ENCODE data around the gene M6PR. TPM values are rescaled to one million over a fixed set of nuclear protein-coding genes. Genes with fewer than 3 reads are reported as not detected.
"Not testable (repeated sequence)": the region's sequence is repeated elsewhere in the genome, so short reads cannot be mapped to it uniquely, and the experiment has no call there.

The M6PR gene
- total RNA-seq, 1 experiment from 2014 or later: 428 TPM

GRCh38 chr12:8914033-8914715 lies 35.3 kb downstream of the M6PR start, which contains the start of gene PHC1:
Gene PHC1 (plus strand): TSS chr12:8914509. CDS start chr12:8917678, 3,169 bp downstream.
- peak; percentile 79 for DNase-seq (ENCODE audit: low read depth)

GRCh38 chr12:8913702-8914032 lies 35.8 kb downstream of the M6PR start:
- no peak for DNase-seq (ENCODE audit: low read depth)

GRCh38 chr12:8912914-8913313 lies 36.5 kb downstream of the M6PR start:
- DNase-seq (ENCODE audit: low read depth): no peak

GRCh38 chr12:8911606-8912268 lies 37.7 kb downstream of the M6PR start:
- no peak for DNase-seq (ENCODE audit: low read depth)

- no peak for DNase-seq (ENCODE audit: low read depth)
These were observed 39.7 kb downstream of the M6PR start for GRCh38 chr12:8909752-8910151.

- DNase-seq (ENCODE audit: low read depth): no peak
These were observed 41.9 kb downstream of the M6PR start for GRCh38 chr12:8907513-8907912.

GRCh38 chr12:8906266-8907180 lies 42.9 kb downstream of the M6PR start:
- DNase-seq (ENCODE audit: low read depth): no peak

- no peak for DNase-seq (ENCODE audit: low read depth)
These were observed 43.9 kb downstream of the M6PR start for GRCh38 chr12:8905546-8905945.

GRCh38 chr12:8904665-8905064 lies 44.8 kb downstream of the M6PR start:
- no peak for DNase-seq (ENCODE audit: low read depth)

- no peak for DNase-seq (ENCODE audit: low read depth)
These were observed 45.8 kb downstream of the M6PR start for GRCh38 chr12:8903646-8904045.

- not testable (repeated sequence) for DNase-seq (ENCODE audit: low read depth)
These were observed 46.7 kb downstream of the M6PR start for GRCh38 chr12:8902703-8903102.

GRCh38 chr12:8899830-8900229 lies 49.6 kb downstream of the M6PR start:
- DNase-seq (ENCODE audit: low read depth): no peak

- no peak for DNase-seq (ENCODE audit: low read depth)
These were observed 52.4 kb downstream of the M6PR start for GRCh38 chr12:8897081-8897480.

GRCh38 chr12:8894986-8895385 lies 54.5 kb downstream of the M6PR start:
- no peak for DNase-seq (ENCODE audit: low read depth)

- DNase-seq (ENCODE audit: low read depth): no peak
These were observed 55.1 kb downstream of the M6PR start for GRCh38 chr12:8894378-8894777.

GRCh38 chr12:8891976-8892375 lies 57.5 kb downstream of the M6PR start:
- no peak for DNase-seq (ENCODE audit: low read depth)

Other genes with a start within 250 kb of the M6PR start
- 0.02 TPM in 1 of 2 replicates, not detected in the other for gene A2ML1, start 127.0 kb downstream of the M6PR start, total RNA-seq (2014; rRNA removed; shearing (Covaris generic))
- gene PHC1, start 35.1 kb downstream of the M6PR start, total RNA-seq (2014; rRNA removed; shearing (Covaris generic)): 22.4 and 32.2 TPM in 2 replicates
- 2.3 and 5.1 TPM in 2 replicates for gene KLRG1, start 39.9 kb upstream of the M6PR start, total RNA-seq (2014; rRNA removed; shearing (Covaris generic))
- gene A2M, start 166.3 kb upstream of the M6PR start, total RNA-seq (2014; rRNA removed; shearing (Covaris generic)): 0.08 TPM in 1 of 2 replicates, not detected in the other